Measurements from ENCODE around the gene PRPF39. TPM values are rescaled to one million over a fixed set of nuclear protein-coding genes. Genes with fewer than 3 reads are reported as not detected.
A peak's percentile ranks its signal among the peaks of the same experiment; 100 is the strongest.

Gene PRPF39
- total and polyA plus RNA-seq, 2 of the 13 experiments (the other 11 are each of a cell fraction or from before 2014, with no cell fraction given), result 44.2 to 65.0 TPM

- TF ChIP-seq, protein P1, sequence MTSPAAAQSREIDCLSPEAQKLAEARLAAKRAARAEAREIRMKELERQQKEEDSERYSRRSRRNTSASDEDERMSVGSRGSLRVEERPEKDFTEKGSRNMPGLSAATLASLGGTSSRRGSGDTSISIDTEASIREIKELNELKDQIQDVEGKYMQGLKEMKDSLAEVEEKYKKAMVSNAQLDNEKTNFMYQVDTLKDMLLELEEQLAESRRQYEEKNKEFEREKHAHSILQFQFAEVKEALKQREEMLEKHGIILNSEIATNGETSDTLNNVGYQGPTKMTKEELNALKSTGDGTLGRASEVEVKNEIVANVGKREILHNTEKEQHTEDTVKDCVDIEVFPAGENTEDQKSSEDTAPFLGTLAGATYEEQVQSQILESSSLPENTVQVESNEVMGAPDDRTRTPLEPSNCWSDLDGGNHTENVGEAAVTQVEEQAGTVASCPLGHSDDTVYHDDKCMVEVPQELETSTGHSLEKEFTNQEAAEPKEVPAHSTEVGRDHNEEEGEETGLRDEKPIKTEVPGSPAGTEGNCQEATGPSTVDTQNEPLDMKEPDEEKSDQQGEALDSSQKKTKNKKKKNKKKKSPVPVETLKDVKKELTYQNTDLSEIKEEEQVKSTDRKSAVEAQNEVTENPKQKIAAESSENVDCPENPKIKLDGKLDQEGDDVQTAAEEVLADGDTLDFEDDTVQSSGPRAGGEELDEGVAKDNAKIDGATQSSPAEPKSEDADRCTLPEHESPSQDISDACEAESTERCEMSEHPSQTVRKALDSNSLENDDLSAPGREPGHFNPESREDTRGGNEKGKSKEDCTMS (CRISPR knock-in tag; conservative IDR thresholded peaks at IDR 0.05), result no peak
- TF ChIP-seq MED1 (CRISPR knock-in tag; IDR thresholded peaks at IDR 0.05), result peak; percentile 48
- TF ChIP-seq ARNTL (CRISPR knock-in tag; IDR thresholded peaks at IDR 0.05), result no peak
- TF ChIP-seq TAF1 (CRISPR knock-in tag; IDR thresholded peaks at IDR 0.05), result peak; percentile 74; the same call in 1 of the 2 replicates
- peak; percentile 65; the same call in 1 of the 2 replicates for TF ChIP-seq ZNF292 (CRISPR knock-in tag; IDR thresholded peaks at IDR 0.05; ENCODE audit: borderline replicate concordance, low read depth)
- peak; percentile 34; the same call in 1 of the 2 replicates for TF ChIP-seq HOMEZ (CRISPR knock-in tag; IDR thresholded peaks at IDR 0.05; ENCODE audit: low read depth)
- no peak for TF ChIP-seq SSRP1 (CRISPR knock-in tag; IDR thresholded peaks at IDR 0.05)
- TF ChIP-seq RBAK (CRISPR knock-in tag; IDR thresholded peaks at IDR 0.05), result no peak
- TF ChIP-seq RARG (CRISPR knock-in tag; IDR thresholded peaks at IDR 0.05; ENCODE audit: low read depth), result no peak
- TF ChIP-seq RFX1 (IDR thresholded peaks at IDR 0.05), result no peak
- TF ChIP-seq, protein P2, sequence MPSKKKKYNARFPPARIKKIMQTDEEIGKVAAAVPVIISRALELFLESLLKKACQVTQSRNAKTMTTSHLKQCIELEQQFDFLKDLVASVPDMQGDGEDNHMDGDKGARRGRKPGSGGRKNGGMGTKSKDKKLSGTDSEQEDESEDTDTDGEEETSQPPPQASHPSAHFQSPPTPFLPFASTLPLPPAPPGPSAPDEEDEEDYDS (CRISPR knock-in tag; IDR thresholded peaks at IDR 0.05), result peak; percentile 27; the same call in 1 of the 2 replicates
- TF ChIP-seq ZNF652 (CRISPR knock-in tag; IDR thresholded peaks at IDR 0.05; ENCODE audit: borderline replicate concordance, low read depth), result no peak
- TF ChIP-seq, protein P3, sequence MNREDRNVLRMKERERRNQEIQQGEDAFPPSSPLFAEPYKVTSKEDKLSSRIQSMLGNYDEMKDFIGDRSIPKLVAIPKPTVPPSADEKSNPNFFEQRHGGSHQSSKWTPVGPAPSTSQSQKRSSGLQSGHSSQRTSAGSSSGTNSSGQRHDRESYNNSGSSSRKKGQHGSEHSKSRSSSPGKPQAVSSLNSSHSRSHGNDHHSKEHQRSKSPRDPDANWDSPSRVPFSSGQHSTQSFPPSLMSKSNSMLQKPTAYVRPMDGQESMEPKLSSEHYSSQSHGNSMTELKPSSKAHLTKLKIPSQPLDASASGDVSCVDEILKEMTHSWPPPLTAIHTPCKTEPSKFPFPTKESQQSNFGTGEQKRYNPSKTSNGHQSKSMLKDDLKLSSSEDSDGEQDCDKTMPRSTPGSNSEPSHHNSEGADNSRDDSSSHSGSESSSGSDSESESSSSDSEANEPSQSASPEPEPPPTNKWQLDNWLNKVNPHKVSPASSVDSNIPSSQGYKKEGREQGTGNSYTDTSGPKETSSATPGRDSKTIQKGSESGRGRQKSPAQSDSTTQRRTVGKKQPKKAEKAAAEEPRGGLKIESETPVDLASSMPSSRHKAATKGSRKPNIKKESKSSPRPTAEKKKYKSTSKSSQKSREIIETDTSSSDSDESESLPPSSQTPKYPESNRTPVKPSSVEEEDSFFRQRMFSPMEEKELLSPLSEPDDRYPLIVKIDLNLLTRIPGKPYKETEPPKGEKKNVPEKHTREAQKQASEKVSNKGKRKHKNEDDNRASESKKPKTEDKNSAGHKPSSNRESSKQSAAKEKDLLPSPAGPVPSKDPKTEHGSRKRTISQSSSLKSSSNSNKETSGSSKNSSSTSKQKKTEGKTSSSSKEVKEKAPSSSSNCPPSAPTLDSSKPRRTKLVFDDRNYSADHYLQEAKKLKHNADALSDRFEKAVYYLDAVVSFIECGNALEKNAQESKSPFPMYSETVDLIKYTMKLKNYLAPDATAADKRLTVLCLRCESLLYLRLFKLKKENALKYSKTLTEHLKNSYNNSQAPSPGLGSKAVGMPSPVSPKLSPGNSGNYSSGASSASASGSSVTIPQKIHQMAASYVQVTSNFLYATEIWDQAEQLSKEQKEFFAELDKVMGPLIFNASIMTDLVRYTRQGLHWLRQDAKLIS (CRISPR knock-in tag; IDR thresholded peaks at IDR 0.05), result no peak
- no peak for TF ChIP-seq ATF5 (CRISPR knock-in tag; IDR thresholded peaks at IDR 0.05; ENCODE audit: low read depth)
- no peak for TF ChIP-seq ZNF331 (CRISPR knock-in tag; IDR thresholded peaks at IDR 0.05)
- peak; percentile 13; the same call in 1 of the 2 replicates for TF ChIP-seq MNT (IDR thresholded peaks at IDR 0.05)
- TF ChIP-seq ZIK1 (CRISPR knock-in tag; IDR thresholded peaks at IDR 0.05; ENCODE audit: borderline replicate concordance, low read depth), result no peak
- no peak for TF ChIP-seq ONECUT2 (CRISPR knock-in tag; IDR thresholded peaks at IDR 0.05)
- 0 out of 2 replicates have a peak, but pooled peaks have one; percentile 65 for TF ChIP-seq NRL (CRISPR knock-in tag; IDR thresholded peaks at IDR 0.05; ENCODE audit: borderline replicate concordance)
- TF ChIP-seq ZNF354B (CRISPR knock-in tag; IDR thresholded peaks at IDR 0.05), result no peak
These were observed 51.9 kb downstream of the PRPF39 start, which contains the start of gene FANCM (continued) for GRCh38 chr14:45135659-45136395.

Data from HepG2 (cell line).